GM12873 (cell line): Measurements from ENCODE around the gene PLA2G4D.

Experiments
- TF ChIP-seq, protein P1 (sequence below): IDR thresholded peaks from 2 replicates; pipeline ENCODE4 v1.5.1; 2012; ENCODE audit warnings: low read depth, mild to moderate bottlenecking, moderate library complexity, low read length, control low read depth; ENCODE audit not compliant: insufficient read depth; ENCODE audit errors: missing control alignments

PLA2G4D gene

DNA sequence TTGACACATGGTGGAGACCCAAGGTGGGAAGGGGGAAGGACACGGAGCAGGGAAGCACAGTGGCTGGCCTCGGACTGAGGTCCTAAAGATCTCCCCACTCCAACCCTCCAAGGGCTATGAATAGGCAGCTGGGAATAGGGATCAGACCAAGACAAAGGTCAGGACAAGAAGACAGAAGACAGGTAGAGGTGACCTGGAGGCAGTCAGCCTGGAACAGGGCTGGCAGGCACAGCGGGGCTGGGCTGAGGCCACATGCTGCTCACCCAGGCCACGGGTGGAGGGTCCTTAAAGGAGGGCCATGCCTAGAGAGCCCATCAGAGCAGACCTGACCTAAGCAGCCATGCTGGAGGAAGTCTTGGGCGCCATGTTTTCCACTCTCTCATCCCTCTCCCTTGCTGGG is 2.7 kb upstream of the PLA2G4D start:
- TF ChIP-seq, protein P1, sequence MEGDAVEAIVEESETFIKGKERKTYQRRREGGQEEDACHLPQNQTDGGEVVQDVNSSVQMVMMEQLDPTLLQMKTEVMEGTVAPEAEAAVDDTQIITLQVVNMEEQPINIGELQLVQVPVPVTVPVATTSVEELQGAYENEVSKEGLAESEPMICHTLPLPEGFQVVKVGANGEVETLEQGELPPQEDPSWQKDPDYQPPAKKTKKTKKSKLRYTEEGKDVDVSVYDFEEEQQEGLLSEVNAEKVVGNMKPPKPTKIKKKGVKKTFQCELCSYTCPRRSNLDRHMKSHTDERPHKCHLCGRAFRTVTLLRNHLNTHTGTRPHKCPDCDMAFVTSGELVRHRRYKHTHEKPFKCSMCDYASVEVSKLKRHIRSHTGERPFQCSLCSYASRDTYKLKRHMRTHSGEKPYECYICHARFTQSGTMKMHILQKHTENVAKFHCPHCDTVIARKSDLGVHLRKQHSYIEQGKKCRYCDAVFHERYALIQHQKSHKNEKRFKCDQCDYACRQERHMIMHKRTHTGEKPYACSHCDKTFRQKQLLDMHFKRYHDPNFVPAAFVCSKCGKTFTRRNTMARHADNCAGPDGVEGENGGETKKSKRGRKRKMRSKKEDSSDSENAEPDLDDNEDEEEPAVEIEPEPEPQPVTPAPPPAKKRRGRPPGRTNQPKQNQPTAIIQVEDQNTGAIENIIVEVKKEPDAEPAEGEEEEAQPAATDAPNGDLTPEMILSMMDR: no peak

DNA sequence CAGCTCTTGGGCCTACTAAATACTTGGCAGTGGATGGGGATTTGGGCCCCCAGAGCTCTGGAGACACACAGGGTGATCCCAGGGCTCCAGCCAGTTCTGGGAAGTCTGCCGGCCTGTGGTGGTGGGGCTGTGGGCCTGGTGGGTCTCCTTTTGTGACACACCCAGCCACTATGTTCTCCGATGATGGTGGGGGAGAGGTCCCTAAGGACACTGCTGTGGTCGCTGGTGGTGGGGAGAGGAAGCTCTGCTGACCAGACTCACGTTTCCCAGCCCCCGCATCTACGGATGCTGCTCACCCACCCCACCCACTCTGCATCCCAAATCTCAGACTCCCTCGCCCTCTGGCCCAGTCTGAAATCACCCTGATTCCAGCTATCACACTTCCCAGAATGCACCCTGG is 396 bp downstream of the PLA2G4D start:
- TF ChIP-seq, protein P1: no peak

DNA sequence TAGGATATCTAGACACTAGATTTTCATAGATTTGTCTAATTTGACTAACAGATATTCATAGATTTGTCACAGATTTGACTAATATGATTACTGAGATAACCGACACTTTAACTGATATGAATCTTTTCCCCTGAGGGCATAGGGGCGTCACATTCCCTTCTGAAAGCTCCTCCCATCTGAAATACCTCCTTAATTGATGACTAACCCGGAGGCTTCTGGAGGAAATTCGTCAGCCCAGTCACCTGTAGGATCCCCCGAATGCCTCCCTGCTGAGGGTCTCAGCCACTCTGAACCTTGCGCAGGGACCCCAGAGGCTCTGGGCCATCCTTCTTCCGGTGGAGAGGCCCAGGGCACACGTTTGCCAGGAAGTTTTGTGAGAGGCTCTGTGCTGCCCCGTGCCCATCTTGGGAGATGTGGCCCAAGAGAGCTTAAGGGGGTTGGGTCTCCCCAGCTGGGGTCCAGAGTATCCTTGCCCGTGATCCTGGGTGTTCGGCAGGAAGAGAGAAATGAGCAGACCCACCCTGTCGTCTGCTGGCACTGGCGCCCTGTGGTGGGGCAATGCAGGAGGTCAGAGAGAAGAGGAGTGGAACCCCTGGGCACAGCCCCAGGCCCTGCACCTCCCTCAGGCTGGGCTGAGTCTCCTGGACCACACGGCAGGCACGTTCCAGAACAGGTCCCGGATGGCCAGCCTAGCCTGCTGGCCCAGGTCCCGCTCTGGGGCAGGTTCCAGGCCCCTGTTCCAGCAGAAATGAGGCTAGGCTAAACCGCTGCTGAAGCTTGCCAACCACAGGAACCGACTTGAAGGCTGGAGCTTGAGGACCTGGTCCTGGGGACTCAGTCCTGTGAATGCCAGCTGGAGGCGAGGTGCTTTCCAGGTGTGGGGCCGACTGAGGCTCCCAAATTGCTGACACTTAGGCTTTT is 1.7 kb downstream of the PLA2G4D start:
- TF ChIP-seq, protein P1: no peak

DNA sequence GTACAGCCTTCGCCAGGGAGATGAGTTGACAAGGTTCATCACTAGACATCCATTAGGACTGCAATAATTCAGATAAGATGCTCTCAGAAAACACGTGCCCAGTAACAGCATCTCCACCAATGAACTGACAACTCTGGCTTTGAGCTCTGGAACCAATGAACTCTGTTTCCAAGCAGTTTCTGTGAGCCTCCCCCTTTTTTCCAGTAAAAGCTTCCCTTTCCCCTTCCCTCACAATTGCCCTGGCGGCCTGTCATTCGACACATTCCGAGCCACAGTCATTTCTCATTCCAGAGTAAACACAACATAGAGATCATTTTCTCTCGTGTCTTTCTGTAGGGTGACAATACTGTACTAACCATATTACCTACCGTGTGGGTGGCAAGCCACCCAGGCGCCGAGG is 3.6 kb downstream of the PLA2G4D start:
- TF ChIP-seq, protein P1: no peak

DNA sequence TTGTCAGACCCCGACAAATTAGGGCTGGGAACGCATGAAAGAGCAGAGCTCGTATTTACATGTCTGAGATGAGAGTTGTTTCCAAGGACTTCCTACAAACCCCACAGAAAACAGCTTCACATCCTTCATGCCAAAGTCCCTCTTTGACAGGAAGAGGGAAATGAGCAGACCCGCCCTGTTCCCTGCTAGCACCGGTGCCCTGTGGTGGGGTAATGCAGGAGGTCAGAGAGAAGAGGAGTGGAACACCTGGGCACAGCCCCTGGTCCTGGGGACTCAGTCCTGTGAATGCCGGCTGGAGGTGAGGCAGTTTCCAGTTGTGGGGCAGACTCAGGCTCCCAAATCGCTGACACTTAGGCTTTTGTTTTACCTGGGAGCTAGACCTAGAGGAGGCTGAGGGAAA is 4.0 kb downstream of the PLA2G4D start:
- TF ChIP-seq, protein P1: no peak

DNA sequence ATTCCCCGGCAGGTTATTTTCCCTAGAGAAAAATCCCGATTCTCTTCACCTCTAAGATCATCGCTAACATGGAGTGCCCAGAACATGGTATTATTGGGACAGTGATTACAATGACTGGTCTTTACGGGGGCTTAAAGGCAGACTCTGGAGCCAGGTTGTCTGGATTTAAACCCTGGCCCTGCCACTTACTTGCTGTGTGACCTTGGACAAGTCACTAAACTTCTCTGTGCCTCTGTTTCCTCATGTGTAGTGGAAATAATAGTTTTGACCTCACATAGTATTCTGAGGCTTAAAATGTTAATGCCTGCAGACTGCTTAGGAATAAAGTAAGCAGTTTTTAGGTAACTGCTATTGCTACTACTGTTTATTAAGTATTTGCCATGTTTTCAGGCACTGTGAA is 4.4 kb downstream of the PLA2G4D start:
- TF ChIP-seq, protein P1: no peak

DNA sequence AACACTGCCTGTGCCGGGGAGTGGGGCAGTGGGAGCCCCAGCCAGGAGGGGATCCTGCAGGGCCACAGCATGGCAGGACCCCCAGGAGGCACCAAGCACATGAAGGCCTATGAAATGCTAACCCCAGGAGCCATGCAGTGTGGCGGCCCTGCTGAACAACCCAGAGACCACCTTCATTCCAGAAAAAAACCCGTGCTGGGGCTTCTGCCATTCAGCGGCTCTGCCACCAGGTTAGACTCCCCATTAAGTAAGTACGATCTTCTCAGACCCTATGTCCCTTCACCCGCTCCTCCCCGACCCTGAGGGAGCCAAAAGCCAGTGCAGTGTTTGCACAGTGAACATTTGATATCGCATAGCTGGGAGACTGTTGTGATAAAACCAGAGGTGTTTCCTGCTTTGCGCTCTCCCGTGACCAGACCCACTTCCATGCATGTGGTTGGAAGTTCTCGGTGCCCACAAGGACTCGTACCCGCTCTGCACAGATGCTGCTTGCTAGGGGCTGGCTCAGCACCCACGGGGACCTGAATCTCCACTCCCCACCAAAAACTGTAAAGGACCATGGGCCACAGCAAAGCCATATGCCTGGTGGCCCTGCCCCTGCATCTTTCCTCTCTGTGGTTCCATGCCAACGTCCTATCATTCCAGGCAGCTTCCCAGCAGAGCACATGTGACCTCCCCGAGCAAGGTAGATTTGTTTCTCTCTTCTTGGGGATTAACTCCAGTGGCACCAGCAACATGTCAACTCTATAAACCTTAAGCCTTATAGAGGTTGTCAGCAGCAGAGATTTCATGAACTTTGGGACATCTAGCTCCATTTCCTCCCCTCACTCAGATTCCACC is 5.3 kb downstream of the PLA2G4D start:
- TF ChIP-seq, protein P1: no peak
